Astrocyte (in vitro differentiated cells and primary cell): ENCODE results near the gene OR2L13. TPM values are rescaled to one million over a fixed set of nuclear protein-coding genes. Genes with fewer than 3 reads are reported as not detected.

ENCODE experiments used
- DNase-seq: peaks from one replicate; pipeline ENCODE4 v3.0.0-alpha.2; 2010; ENCODE audit warnings: low read depth
- FAIRE-seq: peaks from 2 replicates; lab custom pipeline; 2011; peaks lifted over from hg19 to GRCh38; lab: Jason Lieb, UNC
- H2AFZ ChIP-seq: 2 replicates; pipeline ENCODE4 v1.6.0; 2012; ENCODE audit warnings: low read depth, low read length, inconsistent platforms
- H3K27ac ChIP-seq: 2 replicates; pipeline ENCODE4 v1.5.1; 2011; ENCODE audit warnings: low read depth, low read length, inconsistent platforms
- H3K27me3 ChIP-seq: 2 replicates; pipeline ENCODE4 v1.6.0; 2011; ENCODE audit warnings: low read length, inconsistent platforms; ENCODE audit not compliant: insufficient read depth
- H3K36me3 ChIP-seq: 2 replicates; pipeline ENCODE4 v1.5.1; 2011; ENCODE audit warnings: low read length, inconsistent platforms; ENCODE audit not compliant: insufficient read depth
- H3K4me1 ChIP-seq: 2 replicates; pipeline ENCODE4 v1.5.1; 2011; ENCODE audit warnings: low read length, inconsistent platforms; ENCODE audit not compliant: insufficient read depth
- H3K4me2 ChIP-seq: 2 replicates; pipeline ENCODE4 v1.6.0; 2012; ENCODE audit warnings: low read length, inconsistent platforms
- H3K4me3 ChIP-seq: 2 replicates; pipeline ENCODE4 v1.5.1; 2011; ENCODE audit warnings: low read depth, mild to moderate bottlenecking, low read length, inconsistent platforms; ENCODE audit not compliant: insufficient read depth
- H3K79me2 ChIP-seq: 2 replicates; pipeline ENCODE4 v1.6.0; 2012; ENCODE audit warnings: mild to moderate bottlenecking, low read length, inconsistent platforms; ENCODE audit not compliant: insufficient read depth
- H3K9ac ChIP-seq: 2 replicates; pipeline ENCODE4 v1.6.0; 2012; ENCODE audit warnings: mild to moderate bottlenecking, low read length, inconsistent platforms
- H3K9me3 ChIP-seq: 2 replicates; pipeline ENCODE4 v1.5.1; 2012; ENCODE audit warnings: low read depth, mild to moderate bottlenecking, low read length, inconsistent platforms; ENCODE audit not compliant: insufficient read depth
- H4K20me1 ChIP-seq: 2 replicates; pipeline ENCODE4 v1.6.0; 2012; ENCODE audit warnings: low read length, inconsistent platforms; ENCODE audit not compliant: insufficient read depth
- H3K27ac Mint-ChIP-seq: one replicate; pipeline ENCODE4 v1.8.0; 2021; ENCODE audit warnings: mild to moderate bottlenecking, mixed read lengths; ENCODE audit not compliant: unreplicated experiment
- H3K27me3 Mint-ChIP-seq: one replicate; pipeline ENCODE4 v1.8.0; 2021; ENCODE audit warnings: low read depth, mixed read lengths; ENCODE audit not compliant: unreplicated experiment
- H3K36me3 Mint-ChIP-seq: one replicate; pipeline ENCODE4 v1.8.0; 2021; ENCODE audit warnings: low read depth, mixed read lengths; ENCODE audit not compliant: unreplicated experiment
- H3K4me1 Mint-ChIP-seq: one replicate; pipeline ENCODE4 v1.8.0; 2021; ENCODE audit warnings: low read depth, mixed read lengths; ENCODE audit not compliant: unreplicated experiment
- H3K4me3 Mint-ChIP-seq: one replicate; pipeline ENCODE4 v1.8.0; 2021; ENCODE audit warnings: mild to moderate bottlenecking, moderate library complexity, mixed read lengths; ENCODE audit not compliant: unreplicated experiment
- H3K9me3 Mint-ChIP-seq: one replicate; pipeline ENCODE4 v1.8.0; 2021; ENCODE audit warnings: mild to moderate bottlenecking, mixed read lengths; ENCODE audit not compliant: unreplicated experiment
- CTCF ChIP-seq: IDR thresholded peaks from 2 replicates; pipeline ENCODE4 v1.5.1; 2011; ENCODE audit warnings: low read depth, mild to moderate bottlenecking, inconsistent platforms, low read length, moderate library complexity; ENCODE audit not compliant: insufficient read depth
- EZH2 ChIP-seq: IDR thresholded peaks from 2 replicates; pipeline ENCODE4 v1.6.1; 2012; ENCODE audit warnings: mild to moderate bottlenecking, low read length, inconsistent platforms; ENCODE audit not compliant: insufficient read depth
- total RNA-seq: library from RNA; stranded (reverse); gene quantifications from 2 replicates; pipeline ENCODE4 v1.2.1, GENCODE V29; 2021

The OR2L13 gene
- total RNA-seq, 1 donor from 2014 or later, result not detected

GRCh38 chr1:248047008-248047407 is 48.0 kb upstream of the OR2L13 start:
- H3K27ac Mint-ChIP-seq, result no peak overlapping the region
- H3K36me3 Mint-ChIP-seq, result no peaks in the 10 kb centered on the region
- H3K9ac ChIP-seq, result no peak overlapping the region
- H4K20me1 ChIP-seq, result no peaks in the 10 kb centered on the region
- H3K9me3 ChIP-seq, result peaks cover 10% of the 10 kb centered on the region
- FAIRE-seq (no peak), DNase-seq (no peak)
- no peak overlapping the region for H3K4me3 Mint-ChIP-seq
- H3K4me1 ChIP-seq, result no peaks in the 10 kb centered on the region
- no peaks in the 10 kb centered on the region for H3K36me3 ChIP-seq
- no peaks in the 10 kb centered on the region for H3K27me3 ChIP-seq
- no peak overlapping the region for H3K4me2 ChIP-seq
- H3K4me3 ChIP-seq, result no peak overlapping the region
- H3K9me3 Mint-ChIP-seq, result peaks cover 2% of the 10 kb centered on the region
- no peak for TF ChIP-seq EZH2
- TF ChIP-seq CTCF, result no peak
- no peaks in the 10 kb centered on the region for H3K4me1 Mint-ChIP-seq
- H2AFZ ChIP-seq, result no peak overlapping the region
- no peak overlapping the region for H3K27ac ChIP-seq
- H3K79me2 ChIP-seq, result no peaks in the 10 kb centered on the region
- no peaks in the 10 kb centered on the region for H3K27me3 Mint-ChIP-seq

- peaks cover 4% of the 10 kb centered on the region for H3K9me3 Mint-ChIP-seq
Measured at GRCh38 chr1:248054671-248055070, 40.3 kb upstream of the OR2L13 start.

More at GRCh38 chr1:248054671-248055070, 40.3 kb upstream of the OR2L13 start:
- H2AFZ ChIP-seq, result no peak overlapping the region
- H3K4me1 ChIP-seq, result no peaks in the 10 kb centered on the region
- H3K4me1 Mint-ChIP-seq, result no peaks in the 10 kb centered on the region
- FAIRE-seq (no peak), DNase-seq (no peak)
- no peak for TF ChIP-seq CTCF
- TF ChIP-seq EZH2, result no peak
- H4K20me1 ChIP-seq, result no peaks in the 10 kb centered on the region
- no peak overlapping the region for H3K27ac Mint-ChIP-seq
- no peaks in the 10 kb centered on the region for H3K36me3 ChIP-seq
- H3K9ac ChIP-seq, result no peak overlapping the region
- H3K79me2 ChIP-seq, result no peaks in the 10 kb centered on the region
- H3K36me3 Mint-ChIP-seq, result no peaks in the 10 kb centered on the region
- H3K4me3 Mint-ChIP-seq, result no peak overlapping the region
- H3K27me3 ChIP-seq, result no peaks in the 10 kb centered on the region
- H3K27ac ChIP-seq, result no peak overlapping the region
- H3K4me3 ChIP-seq, result no peak overlapping the region
- H3K4me2 ChIP-seq, result no peak overlapping the region
- peaks cover 5% of the 10 kb centered on the region for H3K9me3 ChIP-seq
- no peaks in the 10 kb centered on the region for H3K27me3 Mint-ChIP-seq
